GM18511 (cell line): ENCODE measurements around the gene PARD3B.

ENCODE experiments used
- ATAC-seq: cut with Tn5 transposase; IDR thresholded peaks from one replicate; pipeline ENCODE4 v1.9.1; 2021; ENCODE audit warnings: mild to moderate bottlenecking, moderate library complexity; ENCODE audit not compliant: unreplicated experiment

Gene PARD3B

GRCh38 chr2:204824751-204825453 lies 279.6 kb downstream of the PARD3B start:
- ATAC-seq = no peak

GRCh38 chr2:204825681-204826080 lies 280.4 kb downstream of the PARD3B start:
- ATAC-seq = no peak

- ATAC-seq = no peak
Measured at GRCh38 chr2:204827701-204828590, 282.7 kb downstream of the PARD3B start.

- ATAC-seq = no peak
Measured at GRCh38 chr2:204834716-204835384, 289.6 kb downstream of the PARD3B start.

GRCh38 chr2:204835786-204836185 lies 290.5 kb downstream of the PARD3B start:
- ATAC-seq = no peak

GRCh38 chr2:204840504-204840903 lies 295.2 kb downstream of the PARD3B start:
- ATAC-seq = no peak

- ATAC-seq = no peak
Measured at GRCh38 chr2:204842068-204842467, 296.8 kb downstream of the PARD3B start.

GRCh38 chr2:204842661-204843485 lies 297.6 kb downstream of the PARD3B start:
- ATAC-seq = no peak

GRCh38 chr2:204846471-204846870 lies 301.2 kb downstream of the PARD3B start:
- no peak for ATAC-seq

GRCh38 chr2:204849892-204850291 lies 304.6 kb downstream of the PARD3B start:
- no peak for ATAC-seq

- ATAC-seq = no peak
Measured at GRCh38 chr2:204850581-204850980, 305.3 kb downstream of the PARD3B start.

- no peak for ATAC-seq
Measured at GRCh38 chr2:204853905-204854304, 308.6 kb downstream of the PARD3B start.

GRCh38 chr2:204860274-204860673 lies 315.0 kb downstream of the PARD3B start:
- no peak for ATAC-seq

GRCh38 chr2:204862809-204863208 lies 317.5 kb downstream of the PARD3B start:
- no peak for ATAC-seq

- no peak for ATAC-seq
Measured at GRCh38 chr2:204863336-204863735, 318.1 kb downstream of the PARD3B start.

- ATAC-seq = no peak
Measured at GRCh38 chr2:204869132-204869823, 324.0 kb downstream of the PARD3B start.

GRCh38 chr2:204870053-204870452 lies 324.8 kb downstream of the PARD3B start:
- no peak for ATAC-seq

GRCh38 chr2:204871231-204871953 lies 326.1 kb downstream of the PARD3B start:
- ATAC-seq = no peak

GRCh38 chr2:204876311-204876710 lies 331.0 kb downstream of the PARD3B start:
- ATAC-seq = no peak
